Measurements from ENCODE around the gene CPA5. TPM values are rescaled to one million over a fixed set of nuclear protein-coding genes. Genes with fewer than 3 reads are reported as not detected.
"Not testable (repeated sequence)": the region's sequence is repeated elsewhere in the genome, so short reads cannot be mapped to it uniquely, and the experiment has no call there.

The CPA5 gene
- total RNA-seq, 2 experiments from 2014 or later, result 3.5 to 3.6 TPM

DNA sequence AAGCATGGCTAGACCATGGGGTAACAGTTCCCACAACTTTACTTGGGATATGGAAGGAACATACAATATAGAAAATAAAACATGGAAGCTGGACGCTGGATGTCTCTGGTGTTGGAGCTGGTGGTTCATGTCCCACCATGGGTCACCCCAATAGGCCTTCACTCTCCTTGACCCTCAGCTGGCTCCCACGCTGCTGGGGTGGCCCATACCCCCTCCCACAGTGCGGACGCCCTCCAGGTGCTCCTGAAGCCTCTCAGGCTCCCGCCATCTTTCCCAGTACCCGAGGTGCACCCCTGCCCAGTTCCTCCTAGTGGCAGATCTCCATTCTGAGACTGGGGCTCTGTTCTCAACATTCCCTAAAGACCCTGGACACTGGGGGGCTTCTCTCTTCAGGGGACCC is 29.9 kb downstream of the CPA5 start:
- H3K4me3 Mint-ChIP-seq, result no peak overlapping the region
- peaks cover 6% of the 10 kb centered on the region for H3K4me1 Mint-ChIP-seq
- H3K9me3 Mint-ChIP-seq, result peaks cover 8% of the 10 kb centered on the region

DNA sequence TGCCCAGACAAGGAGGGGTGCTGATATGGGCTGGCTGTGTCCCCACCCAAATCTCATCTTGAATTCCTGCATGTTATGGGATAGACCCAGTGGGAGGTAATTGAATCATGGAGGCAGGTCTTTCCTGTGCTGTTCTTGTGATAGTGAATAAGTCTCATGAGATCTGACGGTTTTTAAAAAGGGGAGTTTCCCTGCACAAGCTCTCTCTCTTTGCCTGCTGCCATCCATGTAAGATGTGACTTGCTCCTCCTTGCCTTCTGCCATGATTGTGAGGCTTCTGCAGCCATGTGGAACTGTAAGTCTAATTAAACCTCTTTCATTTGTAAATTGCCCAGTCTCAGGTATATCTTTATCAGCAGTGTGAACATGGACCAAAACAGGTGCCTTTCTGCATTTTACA is 31.8 kb downstream of the CPA5 start:
- H3K36me3 Mint-ChIP-seq, H3K9me3 Mint-ChIP-seq, H3K4me1 Mint-ChIP-seq, DNase-seq, H3K27me3 Mint-ChIP-seq, H3K27ac Mint-ChIP-seq, H3K4me3 Mint-ChIP-seq: not testable (repeated sequence)

More for the DNA sequence above, 29.9 kb downstream of the CPA5 start:
- no peak for DNase-seq
- no peaks in the 10 kb centered on the region for H3K27me3 Mint-ChIP-seq
- no peaks in the 10 kb centered on the region for H3K36me3 Mint-ChIP-seq
- no peak overlapping the region for H3K27ac Mint-ChIP-seq

DNA sequence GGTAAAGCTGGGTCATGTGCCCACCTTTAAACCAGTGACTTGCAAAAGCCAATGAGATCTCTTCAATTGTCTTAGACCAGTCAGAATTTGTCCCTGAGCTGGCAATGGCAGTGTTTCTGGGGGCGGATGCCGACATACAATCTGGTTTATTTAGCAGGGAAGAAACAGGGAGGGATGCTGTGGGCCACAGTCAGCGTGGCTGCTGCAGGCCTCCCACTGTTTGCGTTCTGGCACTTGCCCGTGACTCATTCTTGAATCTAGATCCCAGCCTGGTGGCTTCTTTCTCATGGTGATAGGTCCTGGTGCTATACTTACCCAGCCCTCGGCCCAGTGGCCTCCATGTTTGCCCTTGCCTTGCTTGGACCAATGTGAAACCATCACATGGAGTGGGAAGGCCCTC is 32.6 kb downstream of the CPA5 start:
- Mint-ChIP-seq H3K4me3 (no peak overlapping the region), H3K36me3 (no peaks in the 10 kb centered on the region), H3K27me3 (no peaks in the 10 kb centered on the region), H3K27ac (no peak overlapping the region), H3K4me1 (no peaks in the 10 kb centered on the region), H3K9me3 (peaks cover 8% of the 10 kb centered on the region)
- no peak for DNase-seq

DNA sequence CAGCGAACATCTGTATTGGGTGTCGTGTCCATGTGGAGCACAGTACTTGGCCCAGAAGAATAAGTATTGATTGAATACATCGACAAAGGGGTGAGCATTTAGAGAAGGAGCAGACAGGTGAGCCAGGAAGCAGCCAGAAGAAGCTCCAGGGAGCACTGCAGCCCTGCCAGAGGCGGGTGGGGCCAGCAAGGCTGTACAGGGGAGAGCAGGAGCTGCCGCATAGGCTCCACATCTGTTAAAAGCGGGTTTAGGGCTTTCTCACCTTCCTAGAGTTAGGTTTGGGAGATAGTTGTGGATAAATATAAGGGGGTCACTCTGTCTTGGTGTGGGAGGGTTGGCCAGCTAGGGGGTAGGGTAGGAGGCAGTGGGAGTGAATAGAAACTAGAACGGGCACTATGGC is 34.4 kb downstream of the CPA5 start:
- no peak for DNase-seq
- Mint-ChIP-seq H3K4me1 (no peaks in the 10 kb centered on the region), H3K27ac (no peak overlapping the region), H3K36me3 (no peaks in the 10 kb centered on the region), H3K27me3 (no peaks in the 10 kb centered on the region), H3K9me3 (peaks cover 8% of the 10 kb centered on the region), H3K4me3 (no peak overlapping the region)

DNA sequence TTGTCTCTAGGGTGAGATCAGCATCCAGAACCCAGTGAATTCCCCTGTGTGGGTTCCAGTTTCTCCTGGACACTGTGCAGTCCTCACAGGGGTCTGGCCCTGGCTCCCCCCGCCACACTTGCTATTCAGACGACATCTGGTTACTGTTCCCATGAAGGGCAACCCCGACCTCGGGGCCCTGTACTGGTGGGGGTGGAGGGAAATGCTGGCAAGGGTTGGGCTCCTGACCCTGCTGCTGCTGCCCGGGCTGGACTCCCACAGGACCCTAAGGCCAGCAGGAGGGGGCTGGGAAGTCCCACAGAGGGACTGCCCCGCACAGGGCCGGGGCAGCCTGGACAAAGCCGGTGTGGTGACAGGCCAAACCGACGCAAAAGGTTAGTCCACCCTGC is 34.9 kb downstream of the CPA5 start:
- Mint-ChIP-seq H3K36me3 (no peaks in the 10 kb centered on the region), H3K27ac (no peak overlapping the region), H3K9me3 (peaks cover 8% of the 10 kb centered on the region), H3K4me3 (no peak overlapping the region), H3K27me3 (no peaks in the 10 kb centered on the region), H3K4me1 (no peaks in the 10 kb centered on the region)
- no peak for DNase-seq

DNA sequence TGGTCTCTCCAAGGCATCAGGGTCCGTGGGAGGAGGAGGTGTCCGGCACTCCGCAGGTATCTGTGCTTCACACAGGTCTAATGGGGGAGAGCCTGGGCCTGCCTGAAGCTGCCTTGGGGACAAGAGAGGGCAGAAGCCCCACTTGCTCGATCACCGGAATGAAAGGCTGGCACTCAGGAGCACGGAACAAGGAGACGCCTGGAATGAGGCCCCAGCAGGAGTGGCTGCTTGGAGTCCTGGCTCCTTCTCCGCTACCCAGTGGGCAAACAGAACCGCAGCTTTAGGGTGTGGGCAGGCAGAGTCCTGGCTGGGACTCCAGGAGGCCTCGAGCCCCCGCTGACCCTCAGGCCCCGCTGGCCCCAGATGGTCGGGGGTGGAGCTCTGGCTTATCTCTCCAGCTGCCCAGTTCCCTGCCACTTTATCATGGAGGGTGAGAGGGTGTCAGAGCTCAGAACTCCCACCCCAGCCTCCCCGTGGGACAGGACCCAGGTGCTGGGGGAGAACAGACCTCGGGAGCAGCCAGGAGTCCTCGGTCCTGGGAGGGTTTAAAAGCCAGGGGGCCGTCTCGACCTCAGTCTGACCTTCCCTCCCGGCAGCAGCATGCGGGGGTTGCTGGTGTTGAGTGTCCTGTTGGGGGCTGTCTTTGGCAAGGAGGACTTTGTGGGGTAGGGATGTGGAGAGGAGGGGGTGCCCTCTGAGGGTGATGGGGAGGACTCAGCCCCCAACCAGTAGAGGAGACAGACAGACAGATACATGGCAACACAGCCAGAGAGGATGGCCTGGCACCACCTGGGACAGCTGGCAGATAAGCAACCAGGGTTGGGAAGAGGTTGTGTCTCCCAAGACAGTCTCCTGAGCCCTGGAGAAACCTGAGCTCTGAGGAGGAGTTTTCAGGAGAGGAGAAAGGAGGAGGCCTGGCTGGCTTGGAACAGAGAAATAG is 35.6 kb downstream of the CPA5 start, which contains the start of gene CPA1:
Gene CPA1, plus strand, starts transcription at position 574 of the 940 bp plus-strand sequence. Its CDS starts 27 bp downstream, at position 601.
- DNase-seq, result no peak
- H3K4me3 Mint-ChIP-seq, result no peak within 1 kb of the TSS
- H3K27ac Mint-ChIP-seq, result no peak within 1 kb of the TSS
- H3K4me1 Mint-ChIP-seq, result no peaks in the 10 kb centered on the region
- H3K27me3 Mint-ChIP-seq, result no peaks in the 10 kb centered on the region
- H3K9me3 Mint-ChIP-seq, result peaks cover 8% of the 10 kb centered on the region
- H3K36me3 Mint-ChIP-seq, result no peaks in the 10 kb centered on the region

DNA sequence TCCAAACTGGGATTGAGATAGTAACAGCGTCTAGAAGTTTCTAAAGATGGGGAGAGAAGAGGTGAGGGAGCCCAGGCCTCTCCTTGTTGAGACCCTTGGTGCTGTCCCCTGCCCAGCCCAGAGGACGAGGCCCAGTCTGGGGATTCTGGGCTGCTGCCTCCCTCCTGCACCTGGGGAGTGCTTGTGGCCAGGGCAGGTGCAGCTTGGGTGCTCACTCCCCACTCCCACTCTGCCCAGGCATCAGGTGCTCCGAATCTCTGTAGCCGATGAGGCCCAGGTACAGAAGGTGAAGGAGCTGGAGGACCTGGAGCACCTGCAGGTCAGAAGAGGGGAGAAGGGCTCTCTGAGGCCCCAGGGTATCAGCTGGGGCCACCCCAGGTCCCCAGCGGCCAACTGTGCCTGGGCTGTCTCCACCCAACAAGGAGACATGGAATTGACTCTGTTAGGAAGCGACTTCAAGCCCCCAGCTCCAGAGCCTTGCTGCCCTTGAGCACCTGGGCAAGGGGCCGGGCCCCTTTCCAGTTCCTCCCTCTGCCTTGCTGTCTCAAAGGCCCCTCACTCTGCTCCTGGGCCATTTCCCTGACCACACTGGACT is 36.3 kb downstream of the CPA5 start:
- H3K9me3 Mint-ChIP-seq, result peaks cover 7% of the 10 kb centered on the region
- no peaks in the 10 kb centered on the region for H3K36me3 Mint-ChIP-seq
- no peak for DNase-seq
- H3K4me1 Mint-ChIP-seq, result no peaks in the 10 kb centered on the region
- H3K27me3 Mint-ChIP-seq, result no peaks in the 10 kb centered on the region
- H3K27ac Mint-ChIP-seq, result no peak overlapping the region
- H3K4me3 Mint-ChIP-seq, result no peak overlapping the region

DNA sequence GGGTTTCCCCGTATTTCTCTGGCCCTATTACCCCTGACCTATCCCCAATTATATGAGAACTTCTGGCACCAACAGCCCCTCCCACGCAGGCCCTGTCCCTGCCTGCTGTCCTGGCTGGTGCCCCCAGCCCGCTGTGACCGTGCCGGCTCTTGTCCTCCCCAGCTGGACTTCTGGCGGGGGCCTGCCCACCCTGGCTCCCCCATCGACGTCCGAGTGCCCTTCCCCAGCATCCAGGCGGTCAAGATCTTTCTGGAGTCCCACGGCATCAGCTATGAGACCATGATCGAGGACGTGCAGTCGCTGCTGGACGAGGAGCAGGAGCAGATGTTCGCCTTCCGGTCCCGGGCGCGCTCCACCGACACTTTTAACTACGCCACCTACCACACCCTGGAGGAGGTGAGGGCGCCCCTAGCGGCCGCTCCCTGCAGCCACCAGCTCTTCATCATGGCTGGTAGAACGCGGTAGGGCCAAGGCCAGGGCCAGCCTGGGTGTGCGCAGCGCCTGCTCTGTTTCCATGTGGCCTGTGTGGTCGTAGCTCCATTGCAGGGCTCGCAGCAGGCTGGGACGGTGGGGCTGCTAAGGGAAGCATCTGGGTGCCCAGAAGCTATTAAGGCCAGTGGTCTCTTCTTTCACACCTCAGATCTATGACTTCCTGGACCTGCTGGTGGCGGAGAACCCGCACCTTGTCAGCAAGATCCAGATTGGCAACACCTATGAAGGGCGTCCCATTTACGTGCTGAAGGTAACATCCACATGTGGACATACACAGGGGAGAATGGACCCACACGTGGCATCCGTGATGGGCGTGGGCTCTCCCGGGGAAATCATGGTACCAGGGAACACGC is 37.1 kb downstream of the CPA5 start:
- Mint-ChIP-seq H3K4me1 (peaks cover 3% of the 10 kb centered on the region), H3K27ac (no peak overlapping the region), H3K9me3 (peaks cover under 1% of the 10 kb centered on the region), H3K36me3 (no peaks in the 10 kb centered on the region), H3K27me3 (no peaks in the 10 kb centered on the region), H3K4me3 (no peak overlapping the region)
- DNase-seq, result no peak

DNA sequence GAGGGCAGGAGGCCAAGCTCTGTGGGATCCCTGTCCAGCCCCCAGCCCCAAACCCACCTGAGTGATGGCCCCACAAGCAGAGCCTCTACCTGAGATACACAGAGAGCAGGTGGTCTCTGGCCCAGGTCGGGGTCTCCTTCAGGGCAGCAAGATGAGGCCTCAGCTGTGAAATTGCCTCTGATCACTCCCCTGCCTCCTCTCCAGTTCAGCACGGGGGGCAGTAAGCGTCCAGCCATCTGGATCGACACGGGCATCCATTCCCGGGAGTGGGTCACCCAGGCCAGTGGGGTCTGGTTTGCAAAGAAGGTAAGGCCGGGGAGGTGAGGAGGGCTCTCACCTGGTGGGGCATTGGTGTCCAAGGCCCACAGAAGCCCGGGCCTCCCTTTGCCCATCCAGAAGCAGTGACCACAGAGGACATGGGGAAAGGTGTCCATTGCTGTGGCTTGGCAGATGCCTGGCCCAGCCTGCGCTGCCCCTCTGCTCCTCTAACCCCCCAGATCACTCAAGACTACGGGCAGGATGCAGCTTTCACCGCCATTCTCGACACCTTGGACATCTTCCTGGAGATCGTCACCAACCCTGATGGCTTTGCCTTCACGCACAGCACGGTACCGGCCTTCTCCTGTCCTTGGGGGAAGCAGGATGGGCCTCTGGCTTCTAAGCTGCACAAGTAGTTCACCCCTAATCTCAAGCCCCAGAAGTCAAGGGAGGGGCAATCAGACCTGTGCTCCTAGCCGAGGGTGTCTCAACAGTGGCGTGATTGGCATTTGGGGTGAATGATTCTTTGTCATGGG is 38.8 kb downstream of the CPA5 start:
- H3K4me1 Mint-ChIP-seq, result peaks cover 6% of the 10 kb centered on the region
- H3K36me3 Mint-ChIP-seq, result no peaks in the 10 kb centered on the region
- H3K27ac Mint-ChIP-seq, result no peak overlapping the region

DNA sequence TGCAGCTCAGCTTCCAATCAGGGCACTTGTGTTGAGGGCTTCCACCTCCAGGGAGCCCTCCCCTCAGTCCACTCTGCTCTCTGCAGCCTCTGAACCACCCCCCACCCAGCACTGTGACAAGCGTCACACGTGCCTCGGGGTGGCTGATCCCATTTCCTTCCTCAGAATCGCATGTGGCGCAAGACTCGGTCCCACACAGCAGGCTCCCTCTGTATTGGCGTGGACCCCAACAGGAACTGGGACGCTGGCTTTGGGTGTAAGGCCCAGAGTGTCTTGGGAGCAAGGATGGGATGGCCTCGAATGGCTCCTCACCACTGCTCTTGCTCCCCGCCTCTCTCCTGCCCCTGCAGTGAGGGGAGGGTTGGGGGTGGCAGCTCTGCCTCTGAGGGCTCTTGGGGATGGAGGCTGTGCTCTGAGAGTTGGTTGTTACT is 39.8 kb downstream of the CPA5 start:
- Mint-ChIP-seq H3K4me3 (no peak overlapping the region), H3K4me1 (peaks cover 6% of the 10 kb centered on the region), H3K36me3 (no peaks in the 10 kb centered on the region), H3K9me3 (peaks cover 2% of the 10 kb centered on the region), H3K27me3 (no peaks in the 10 kb centered on the region), H3K27ac (no peak overlapping the region)
- no peak for DNase-seq

More for the DNA sequence above, 38.8 kb downstream of the CPA5 start:
- Mint-ChIP-seq H3K27me3 (no peaks in the 10 kb centered on the region), H3K9me3 (no peaks in the 10 kb centered on the region), H3K4me3 (no peak overlapping the region)
- DNase-seq, result no peak

DNA sequence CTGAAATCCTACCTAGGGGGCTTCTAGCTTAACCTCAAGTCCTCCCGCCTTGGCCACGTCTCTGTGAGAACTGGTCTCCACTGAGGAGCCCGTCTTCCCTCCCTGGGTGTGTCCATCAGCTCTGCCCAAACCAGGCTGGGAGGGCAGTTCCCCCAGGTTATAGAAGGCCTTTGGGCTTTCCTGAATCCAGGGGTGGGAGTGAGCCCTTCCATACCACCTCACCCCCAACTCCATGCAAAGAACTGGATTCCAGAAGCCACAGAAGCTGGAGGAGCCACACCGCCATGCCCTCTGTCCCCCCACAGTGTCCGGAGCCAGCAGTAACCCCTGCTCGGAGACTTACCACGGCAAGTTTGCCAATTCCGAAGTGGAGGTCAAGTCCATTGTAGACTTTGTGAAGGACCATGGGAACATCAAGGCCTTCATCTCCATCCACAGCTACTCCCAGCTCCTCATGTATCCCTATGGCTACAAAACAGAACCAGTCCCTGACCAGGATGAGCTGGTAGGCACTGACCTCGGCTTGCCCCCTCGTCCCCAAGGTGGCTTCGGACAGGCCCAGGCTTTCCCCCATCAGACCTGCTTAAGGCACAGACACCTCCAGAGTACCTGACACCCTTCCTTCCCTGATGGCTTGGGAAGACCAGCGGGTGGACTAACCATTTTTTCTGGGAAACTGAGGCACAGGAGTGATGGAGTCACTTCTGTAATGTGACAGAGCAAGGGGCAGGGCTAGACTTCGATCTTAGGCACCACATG is 40.4 kb downstream of the CPA5 start:
- H3K4me1 Mint-ChIP-seq, result peaks cover 6% of the 10 kb centered on the region
- no peak overlapping the region for H3K4me3 Mint-ChIP-seq
- H3K9me3 Mint-ChIP-seq, result peaks cover 2% of the 10 kb centered on the region
- no peaks in the 10 kb centered on the region for H3K36me3 Mint-ChIP-seq
- no peaks in the 10 kb centered on the region for H3K27me3 Mint-ChIP-seq
- no peak overlapping the region for H3K27ac Mint-ChIP-seq
- no peak for DNase-seq

DNA sequence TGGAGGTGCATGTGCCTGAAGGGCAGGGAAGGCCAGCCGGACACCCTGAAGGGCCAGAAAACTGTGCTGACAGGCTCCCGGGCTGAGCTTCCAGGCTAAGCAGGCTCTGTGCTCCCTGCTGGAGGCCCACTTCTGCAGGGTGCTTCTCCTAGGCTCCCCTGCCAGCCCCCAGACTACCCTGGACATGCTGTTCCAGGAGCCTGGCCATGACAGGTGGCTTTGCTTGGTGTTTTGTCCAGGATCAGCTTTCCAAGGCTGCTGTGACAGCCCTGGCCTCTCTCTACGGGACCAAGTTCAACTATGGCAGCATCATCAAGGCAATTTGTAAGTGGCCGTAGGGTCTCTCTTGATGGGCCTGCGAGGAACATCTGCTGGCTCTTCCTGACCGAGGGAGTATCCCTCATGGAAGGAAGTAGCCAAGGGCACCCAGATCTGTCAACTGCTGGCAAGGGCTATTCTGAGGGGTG is 41.0 kb downstream of the CPA5 start:
- no peaks in the 10 kb centered on the region for H3K27me3 Mint-ChIP-seq
- H3K4me1 Mint-ChIP-seq, result peaks cover 6% of the 10 kb centered on the region
- no peaks in the 10 kb centered on the region for H3K36me3 Mint-ChIP-seq
- peaks cover 2% of the 10 kb centered on the region for H3K9me3 Mint-ChIP-seq
- H3K4me3 Mint-ChIP-seq, result no peak overlapping the region
- H3K27ac Mint-ChIP-seq, result no peak overlapping the region
- no peak for DNase-seq

DNA sequence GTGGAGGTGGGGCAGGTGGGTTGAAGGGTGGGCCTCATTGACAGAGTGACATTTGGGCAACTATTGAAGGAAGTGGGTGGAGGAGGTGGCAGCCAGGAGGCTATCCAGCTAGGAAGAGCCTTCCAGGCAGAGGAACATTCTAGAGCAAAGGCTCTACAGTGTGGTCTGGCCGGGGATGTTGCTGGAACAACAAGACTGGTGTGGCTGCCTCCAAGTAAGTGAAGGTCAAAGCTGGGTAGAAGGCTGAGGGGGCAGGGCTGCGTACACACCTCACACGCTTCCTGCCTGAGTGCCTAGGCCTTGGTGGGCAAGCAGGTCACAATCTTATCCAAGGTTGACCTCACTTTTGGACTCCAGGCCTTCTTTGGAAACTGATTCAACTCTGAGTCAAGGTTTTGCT is 42.3 kb downstream of the CPA5 start:
- peaks cover 2% of the 10 kb centered on the region for H3K9me3 Mint-ChIP-seq

DNA sequence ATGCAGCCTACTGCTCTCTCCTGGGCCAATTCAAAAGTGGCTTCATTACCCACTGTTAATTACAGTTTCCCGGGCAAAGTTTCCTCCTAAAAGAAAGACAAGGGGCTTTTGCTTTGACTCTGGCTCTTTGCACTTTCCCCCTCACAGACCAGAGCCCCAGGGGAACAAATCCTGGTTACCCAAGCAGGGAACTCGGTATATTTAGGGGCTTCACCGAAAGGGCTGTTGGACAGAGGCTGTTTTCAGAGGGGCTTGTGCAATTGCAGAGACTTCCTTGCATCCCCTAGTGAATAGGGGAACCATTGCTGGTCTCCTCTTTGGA is 42.7 kb downstream of the CPA5 start:
- no peak overlapping the region for H3K27ac Mint-ChIP-seq

More for the DNA sequence above, 42.3 kb downstream of the CPA5 start:
- Mint-ChIP-seq H3K27me3 (no peaks in the 10 kb centered on the region), H3K36me3 (no peaks in the 10 kb centered on the region), H3K4me1 (peaks cover 6% of the 10 kb centered on the region), H3K27ac (no peak overlapping the region), H3K4me3 (no peak overlapping the region)
- no peak for DNase-seq

More for the DNA sequence above, 42.7 kb downstream of the CPA5 start:
- peaks cover 2% of the 10 kb centered on the region for H3K9me3 Mint-ChIP-seq
- no peak overlapping the region for H3K4me3 Mint-ChIP-seq
- H3K4me1 Mint-ChIP-seq, result peaks cover 6% of the 10 kb centered on the region
- H3K36me3 Mint-ChIP-seq, result no peaks in the 10 kb centered on the region
- DNase-seq, result no peak
- no peaks in the 10 kb centered on the region for H3K27me3 Mint-ChIP-seq

Data from activated naive CD8-positive, alpha-beta T cell treated with anti-CD3 and anti-CD28 coated beads for 36 hours (primary cell).